ENCODE results near the gene TNNI3.

DNA sequence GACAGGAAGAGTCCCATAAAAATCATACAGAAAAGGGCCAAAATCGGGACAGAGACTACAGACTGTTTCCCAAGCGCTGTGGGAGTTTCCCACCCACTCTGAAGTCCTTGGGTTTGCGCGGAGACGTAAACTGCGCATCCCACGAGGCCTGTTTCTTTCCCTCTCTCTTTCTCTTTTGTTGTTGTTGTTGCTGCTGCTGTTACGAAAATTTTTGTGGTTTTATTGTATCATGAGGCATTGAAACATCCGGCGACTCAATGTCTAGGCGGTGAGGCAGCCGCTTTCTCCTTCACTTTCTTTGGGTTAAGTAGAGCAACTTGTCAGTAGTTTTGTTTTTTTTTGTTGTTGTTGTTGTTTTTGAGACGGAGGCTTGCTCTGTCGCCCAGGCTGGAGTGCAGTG is 38.5 kb downstream of the TNNI3 start:
- TF ChIP-seq CTCF (IDR thresholded peaks at IDR 0.05) (no peak), POLR2A (IDR thresholded peaks at IDR 0.05) (no peak)
